ENCODE measurements around the gene CDK5R2.
"Not testable (repeated sequence)": the region's sequence is repeated elsewhere in the genome, so short reads cannot be mapped to it uniquely, and the experiment has no call there.

The CDK5R2 gene

DNA sequence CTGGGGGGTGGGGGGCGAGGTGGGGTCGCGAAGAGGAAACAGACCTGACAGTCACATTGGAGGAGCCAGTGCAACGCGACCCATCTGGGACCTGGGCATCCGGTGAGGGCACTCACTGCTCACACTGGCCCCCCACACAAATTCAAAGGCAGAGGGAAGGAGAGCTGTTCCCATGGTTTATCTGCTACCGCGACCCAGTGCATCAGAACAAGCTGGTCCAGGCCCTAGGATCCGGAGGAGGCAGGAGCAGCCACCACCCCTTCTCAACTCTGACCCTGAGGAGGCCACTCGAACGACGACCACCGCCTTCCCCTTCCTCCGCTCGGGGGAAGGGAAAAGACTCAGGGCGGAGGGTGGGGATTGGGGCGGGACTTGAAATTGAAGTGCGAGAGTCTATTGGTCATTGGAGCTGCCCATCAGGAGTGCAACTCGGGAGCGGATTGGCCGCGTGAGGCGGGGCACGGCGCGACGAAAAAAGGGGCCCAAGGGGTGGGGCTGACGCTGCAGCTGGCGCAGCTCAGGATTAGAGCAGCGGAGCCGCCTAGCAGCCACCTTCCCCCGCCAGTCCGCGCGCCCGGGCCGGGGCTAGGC lies at the start of gene CDK5R2:
Gene CDK5R2, plus strand, starts transcription at position 526 of the 591 bp plus-strand sequence. CDS start 155 bp downstream, outside the sequence.
- no peak for DNase-seq

DNA sequence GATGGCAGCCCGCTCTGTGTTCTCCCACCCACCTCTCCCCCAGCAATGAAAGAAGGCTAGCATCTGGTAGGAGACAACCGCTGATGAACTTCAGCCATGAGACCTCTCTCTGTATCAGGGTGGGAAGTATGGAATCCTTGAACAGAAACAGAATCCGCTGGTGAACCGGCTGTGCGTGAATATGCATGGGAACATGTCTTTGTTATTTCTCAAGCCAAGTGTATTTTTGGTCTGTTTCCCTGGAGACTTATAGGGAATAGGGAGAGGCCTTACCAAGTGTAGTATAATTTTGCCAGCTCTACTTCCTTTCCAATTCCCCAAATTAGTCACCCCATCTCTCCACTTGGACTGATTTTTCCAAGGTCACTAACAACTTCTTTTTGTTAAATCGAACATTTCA lies 48.7 kb upstream of the CDK5R2 start:
- DNase-seq: no peak

DNA sequence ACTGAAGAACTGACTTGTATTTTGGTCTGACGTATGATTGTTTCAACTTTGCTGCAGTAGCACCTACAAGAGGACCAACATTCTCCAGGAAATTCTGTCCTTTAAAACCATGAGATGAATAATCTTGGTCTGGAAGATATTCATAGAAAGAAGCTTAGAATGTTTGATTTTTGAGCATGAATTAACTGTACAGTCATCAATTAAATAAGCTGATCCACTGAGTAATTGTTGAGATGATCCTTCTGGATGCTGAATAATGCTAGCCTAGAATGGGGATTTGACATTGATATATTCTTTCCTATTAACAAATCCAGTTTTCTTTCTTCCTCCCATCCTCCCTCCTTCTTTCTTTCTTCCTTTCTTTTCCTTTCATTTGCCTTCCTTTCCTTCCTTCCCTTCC lies 39.0 kb upstream of the CDK5R2 start:
- DNase-seq: no peak

DNA sequence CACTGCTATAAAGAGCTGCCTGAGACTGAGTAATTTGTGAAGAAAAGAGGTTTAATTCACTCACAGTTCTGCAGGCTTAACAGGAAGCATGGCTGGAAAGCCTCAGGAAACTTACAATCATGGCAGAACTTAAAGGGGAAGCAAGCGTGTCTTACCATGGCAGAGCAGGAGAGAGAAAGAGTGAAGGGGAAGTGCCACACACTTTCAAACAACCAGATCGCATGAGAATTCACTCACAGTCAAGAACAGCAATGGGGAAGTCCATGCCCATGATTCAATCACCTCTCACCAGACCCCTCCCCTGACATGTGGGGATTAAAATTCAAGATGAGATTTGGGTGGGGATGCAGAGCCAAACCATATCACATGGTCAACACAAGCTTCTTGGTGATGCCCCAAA lies 34.7 kb upstream of the CDK5R2 start:
- DNase-seq: no peak

DNA sequence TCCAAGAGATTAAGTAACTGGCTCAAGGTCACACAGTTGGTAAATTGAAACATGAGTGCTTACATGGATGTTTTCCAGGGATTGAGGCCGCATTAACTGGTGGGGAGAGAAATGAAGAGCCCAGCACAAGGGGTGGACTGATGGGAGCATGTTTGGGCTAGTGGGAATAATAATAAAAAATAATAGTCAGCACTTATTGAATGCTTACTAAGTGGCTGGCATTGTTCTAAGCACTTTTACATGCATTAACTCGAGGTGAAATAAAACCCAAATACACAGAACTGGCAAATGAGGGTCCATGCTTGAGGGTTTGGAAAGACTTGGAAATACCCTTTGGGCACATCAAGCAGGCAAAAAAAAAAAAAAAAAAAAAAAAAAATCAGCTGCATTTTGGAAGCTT lies 34.0 kb upstream of the CDK5R2 start:
- DNase-seq: no peak

DNA sequence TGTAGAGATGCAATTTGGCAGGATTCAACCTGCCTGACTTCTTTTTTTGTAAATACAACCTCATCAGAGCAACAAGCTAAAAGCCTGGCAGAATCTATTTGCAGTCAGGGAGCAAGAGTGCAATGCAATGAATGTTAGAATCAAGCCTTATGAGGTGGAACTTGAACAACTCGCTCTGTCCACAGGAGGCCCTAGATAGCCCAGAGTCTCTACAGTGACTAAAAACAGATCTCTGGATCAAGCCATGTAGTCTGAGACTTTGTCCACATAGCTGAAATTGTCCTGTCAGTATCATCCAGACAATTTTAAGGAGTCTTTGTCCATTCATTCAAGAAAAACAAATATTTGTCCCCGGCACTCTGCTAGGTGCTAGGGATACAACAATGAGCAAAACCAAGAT lies 32.0 kb upstream of the CDK5R2 start:
- DNase-seq: no peak

DNA sequence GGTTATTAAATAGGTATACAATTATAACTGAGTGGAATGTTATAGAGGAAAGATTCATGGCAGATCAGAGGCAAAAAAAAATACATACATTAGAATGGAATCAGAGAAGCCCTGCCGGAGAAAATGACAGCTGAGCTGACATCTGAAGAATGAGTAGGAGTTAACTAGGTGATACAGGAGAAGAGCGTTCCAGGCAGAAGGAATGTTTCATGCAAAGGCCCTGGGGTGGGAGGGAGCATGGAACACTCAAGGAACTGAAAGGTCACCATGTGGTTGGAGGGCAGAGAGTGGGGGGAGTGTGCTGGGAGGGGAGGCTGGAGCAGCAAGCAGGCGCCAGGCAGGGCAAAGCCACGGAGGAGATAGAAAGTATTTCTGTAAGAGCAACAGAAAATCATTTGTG lies 31.6 kb upstream of the CDK5R2 start:
- DNase-seq: no peak

DNA sequence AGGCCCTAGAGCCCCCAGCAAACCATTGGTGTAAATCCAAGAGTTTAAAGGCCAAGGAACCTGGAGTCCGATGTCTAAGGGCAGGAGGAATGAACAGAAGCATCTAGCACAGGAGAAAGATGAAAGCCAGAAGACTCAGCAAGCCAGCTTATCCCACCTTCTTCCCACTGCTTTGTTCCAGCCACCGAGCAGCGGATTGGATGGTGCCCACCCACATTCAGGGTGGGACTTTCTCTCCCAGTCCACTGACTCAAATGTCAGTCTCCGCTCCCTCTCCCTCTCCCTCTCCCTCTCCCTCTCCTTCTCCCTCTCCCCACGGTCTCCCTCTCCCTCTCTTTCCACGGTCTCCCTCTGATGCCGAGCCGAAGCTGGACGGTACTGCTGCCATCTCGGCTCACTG lies 29.0 kb upstream of the CDK5R2 start:
- DNase-seq: not testable (repeated sequence)

DNA sequence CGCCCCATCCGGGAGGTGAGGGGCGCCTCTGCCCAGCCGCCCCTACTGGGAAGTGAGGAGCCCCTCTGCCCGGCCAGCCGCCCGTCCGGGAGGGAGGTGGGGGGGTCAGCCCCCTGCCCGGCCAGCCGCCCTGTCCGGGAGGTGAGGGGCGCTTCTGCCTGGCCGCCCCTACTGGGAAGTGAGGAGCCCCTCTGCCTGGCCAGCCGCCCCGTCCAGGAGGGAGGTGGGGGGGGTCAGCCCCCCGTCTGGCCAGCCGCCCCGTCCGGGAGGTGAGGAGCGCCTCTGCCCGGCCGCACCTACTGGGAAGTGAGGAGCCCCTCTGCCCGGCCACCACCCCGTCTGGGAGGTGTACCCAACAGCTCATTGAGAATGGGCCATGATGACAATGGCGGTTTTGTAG lies 27.7 kb upstream of the CDK5R2 start:
- DNase-seq: not testable (repeated sequence)

DNA sequence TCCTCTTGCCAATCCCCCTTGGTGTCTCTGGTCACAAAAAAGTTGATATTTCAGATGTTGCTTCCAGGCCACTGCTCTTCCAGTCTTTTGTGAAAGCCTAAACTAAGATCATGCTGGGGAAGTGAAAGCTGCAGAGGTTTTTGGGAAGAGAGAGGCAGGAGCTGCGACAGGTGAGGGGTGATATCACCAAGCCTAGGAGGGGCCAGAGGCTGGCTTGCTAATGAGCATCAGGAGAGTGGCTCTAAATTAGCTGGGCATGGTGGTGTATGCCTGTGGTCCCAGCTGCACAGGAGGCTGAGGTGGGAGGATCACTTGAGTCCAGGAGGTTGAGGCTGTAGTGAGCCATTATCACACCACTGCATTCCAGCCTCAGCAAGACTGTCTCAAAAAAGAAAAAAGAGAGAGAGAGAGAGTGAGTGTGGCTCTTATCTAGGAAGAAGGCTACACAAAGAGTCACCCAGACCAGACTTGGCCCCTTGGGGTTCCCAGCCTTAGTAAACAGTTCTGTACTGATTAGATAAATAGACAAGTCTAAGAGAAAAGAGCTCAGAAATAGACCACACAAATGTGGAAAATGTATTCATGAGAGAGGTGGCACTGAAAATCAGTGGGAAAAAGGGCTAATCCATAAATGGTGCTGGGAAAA lies 14.6 kb upstream of the CDK5R2 start:
- DNase-seq: no peak

DNA sequence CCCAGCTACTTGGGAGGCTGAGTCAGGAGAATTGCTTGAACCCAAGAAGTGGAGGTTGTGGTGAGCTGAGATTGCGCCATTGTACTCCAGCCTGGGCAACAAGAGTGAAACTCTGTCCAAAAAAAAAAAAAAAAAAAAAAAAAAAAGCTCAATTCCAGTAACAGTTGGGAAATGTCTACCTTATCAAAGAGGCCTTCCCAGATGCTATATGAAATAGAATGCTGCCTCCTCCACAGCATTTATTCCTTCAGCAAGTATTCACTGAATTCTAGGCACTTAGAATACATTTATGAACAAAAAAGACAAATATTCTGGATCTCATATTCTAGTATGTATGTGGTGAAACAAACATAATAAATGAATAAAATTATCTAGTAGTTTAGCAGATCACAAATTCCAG lies 12.8 kb upstream of the CDK5R2 start:
- no peak for DNase-seq

DNA sequence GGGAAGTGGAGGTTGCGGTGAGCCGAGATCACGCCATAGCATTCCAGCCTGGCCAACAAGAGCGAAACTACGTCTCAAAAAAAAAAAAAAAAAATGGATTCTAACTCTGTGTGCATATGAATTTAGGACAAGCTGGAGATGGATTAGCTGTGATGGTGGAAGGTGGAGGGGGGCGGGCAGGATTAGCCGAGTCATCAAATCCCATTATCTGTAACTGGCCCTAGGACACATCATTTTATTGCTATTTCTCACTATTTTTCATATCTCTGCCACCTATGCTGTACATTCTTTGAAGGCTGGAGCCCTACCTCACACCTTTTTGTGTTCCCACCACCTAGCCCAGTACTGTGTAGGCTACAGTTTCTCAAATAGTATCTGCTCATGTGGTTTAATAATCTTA lies 7.3 kb upstream of the CDK5R2 start:
- DNase-seq: no peak

DNA sequence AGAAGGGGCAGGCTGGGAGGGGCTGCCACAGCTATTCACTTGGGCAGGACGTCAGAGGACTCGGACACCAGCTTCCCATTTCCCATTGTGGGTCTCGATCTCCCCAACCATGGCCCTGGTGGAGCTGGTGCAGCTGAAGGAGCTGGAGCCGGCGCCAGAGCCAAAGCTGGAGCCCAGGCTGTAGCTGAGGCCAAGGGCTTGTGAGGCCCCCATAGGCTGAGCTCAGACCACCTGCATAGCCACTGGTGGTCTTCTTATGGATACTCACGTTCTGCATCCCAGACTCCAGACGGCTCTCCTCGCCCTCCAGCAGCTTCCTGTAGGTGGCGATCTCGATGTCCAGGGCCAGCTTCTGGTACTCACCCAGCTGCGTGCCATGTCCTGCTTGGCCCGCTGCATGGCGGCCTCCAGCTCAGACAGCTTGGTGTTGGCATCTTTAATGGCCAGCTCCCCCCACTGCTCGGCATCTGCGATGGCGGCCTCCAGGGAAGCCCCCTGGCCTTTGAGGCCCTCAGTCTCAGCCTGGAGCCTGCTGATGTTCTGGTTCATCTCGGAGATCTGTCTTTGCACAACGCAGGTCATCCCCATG lies 6.0 kb upstream of the CDK5R2 start:
- no peak for DNase-seq

DNA sequence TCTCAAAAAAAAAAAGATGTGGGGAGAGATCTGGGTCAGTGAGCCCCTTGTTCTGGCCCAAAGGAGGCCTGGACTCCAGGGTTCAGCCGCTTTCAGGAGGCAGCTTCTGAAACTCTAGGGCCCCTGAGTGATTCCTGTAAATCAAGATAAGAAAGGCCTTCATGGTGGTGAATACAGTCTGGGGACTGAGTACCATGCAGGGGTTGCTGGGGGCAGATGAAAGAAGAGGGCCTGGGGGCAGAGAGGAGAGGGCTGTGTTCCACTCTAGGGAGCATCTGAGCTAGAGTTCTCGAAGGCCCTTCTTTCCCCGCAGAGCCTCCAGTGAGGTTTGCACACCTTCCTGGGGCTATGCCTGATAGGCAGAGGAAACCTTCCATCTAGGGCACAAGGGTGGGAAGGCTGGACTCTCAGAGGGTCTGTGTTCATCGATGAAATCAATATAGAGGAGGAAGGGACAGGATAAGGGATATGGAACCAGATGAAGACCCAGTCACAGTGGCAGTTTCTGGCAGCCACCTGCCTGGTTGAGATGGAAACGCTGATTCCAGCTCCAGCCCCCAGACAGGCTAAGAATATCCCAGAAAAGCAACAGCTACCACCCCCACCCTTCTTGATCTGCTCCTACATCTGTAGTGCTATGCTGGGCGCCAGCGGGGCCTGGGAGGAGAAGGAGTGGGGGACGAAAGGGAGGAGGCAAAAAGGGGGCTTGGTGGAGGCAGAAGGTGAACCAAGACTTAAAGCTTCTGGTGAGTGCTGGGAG lies 4.7 kb upstream of the CDK5R2 start:
- no peak for DNase-seq

DNA sequence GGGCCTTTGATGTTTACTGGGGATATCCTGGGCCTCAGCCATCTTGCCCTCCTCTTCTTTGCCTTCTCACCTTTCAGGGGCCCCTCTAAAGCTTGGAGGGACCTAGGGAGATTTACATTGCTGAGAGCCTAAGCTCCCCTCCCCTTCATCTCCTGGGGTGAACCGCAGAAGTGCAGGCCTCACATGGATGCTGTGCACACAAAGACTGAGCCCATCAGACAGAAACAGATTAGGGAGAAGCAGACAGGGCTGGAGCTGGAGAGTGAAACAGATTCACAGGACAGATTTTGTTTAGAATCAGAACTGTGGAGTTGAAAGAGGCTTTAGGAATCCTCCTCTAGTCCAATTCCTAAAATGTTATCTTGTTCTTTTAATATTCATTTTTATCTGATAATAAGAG lies 3.4 kb upstream of the CDK5R2 start:
- no peak for DNase-seq

DNA sequence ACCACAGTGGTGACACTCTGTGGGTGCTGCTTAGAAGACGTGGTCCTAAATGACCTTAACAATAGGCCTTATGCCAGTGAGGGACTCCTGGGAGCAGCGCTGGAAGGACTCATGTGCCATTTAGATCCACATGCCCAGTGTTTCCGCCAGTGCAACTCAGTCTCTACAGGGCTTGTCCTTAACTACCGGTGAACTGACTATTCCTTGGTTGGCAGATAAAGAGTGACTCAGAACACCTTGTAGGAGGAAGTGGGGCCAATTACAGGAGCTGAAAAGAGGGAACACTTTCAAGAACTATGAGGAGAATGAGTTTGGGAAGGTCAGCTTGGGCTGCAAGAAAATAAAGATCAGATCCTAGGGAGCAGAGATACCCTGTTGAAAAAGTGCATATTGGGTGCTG lies 1.8 kb upstream of the CDK5R2 start:
- DNase-seq: no peak

DNA sequence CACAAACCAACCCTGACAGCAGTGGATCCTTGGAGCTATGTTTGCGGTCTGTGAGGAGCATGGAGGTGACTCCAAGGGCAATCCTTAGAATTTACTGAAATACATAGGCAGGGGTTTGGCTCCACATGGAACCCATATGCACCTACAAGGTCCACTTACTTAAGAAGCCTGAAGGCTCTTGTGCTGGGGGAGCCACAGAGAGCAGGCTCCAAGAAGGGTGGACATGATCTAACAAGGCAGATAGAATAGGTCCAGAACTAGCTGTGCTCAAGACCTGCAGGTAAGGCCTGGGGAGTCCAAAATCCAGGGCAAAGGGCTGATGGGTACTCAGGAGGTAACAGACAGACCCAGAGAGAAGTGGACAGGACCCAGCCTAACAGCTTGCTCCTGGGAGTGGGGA lies 1.2 kb upstream of the CDK5R2 start:
- no peak for DNase-seq

DNA sequence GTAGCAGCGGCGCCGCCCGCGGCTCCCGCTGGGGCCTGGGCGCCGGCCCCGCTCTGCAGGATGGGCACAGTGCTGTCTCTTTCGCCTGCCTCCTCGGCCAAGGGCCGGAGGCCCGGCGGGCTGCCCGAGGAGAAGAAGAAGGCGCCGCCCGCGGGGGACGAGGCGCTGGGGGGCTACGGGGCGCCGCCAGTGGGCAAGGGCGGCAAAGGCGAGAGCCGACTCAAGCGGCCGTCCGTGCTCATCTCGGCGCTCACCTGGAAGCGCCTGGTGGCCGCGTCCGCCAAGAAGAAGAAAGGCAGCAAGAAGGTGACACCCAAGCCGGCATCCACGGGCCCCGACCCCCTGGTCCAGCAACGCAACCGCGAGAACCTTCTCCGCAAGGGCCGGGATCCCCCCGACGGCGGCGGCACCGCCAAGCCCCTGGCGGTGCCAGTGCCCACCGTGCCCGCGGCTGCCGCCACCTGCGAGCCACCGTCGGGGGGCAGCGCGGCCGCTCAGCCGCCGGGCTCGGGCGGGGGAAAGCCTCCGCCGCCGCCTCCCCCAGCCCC lies 369 bp downstream of the CDK5R2 start:
- DNase-seq: no peak

DNA sequence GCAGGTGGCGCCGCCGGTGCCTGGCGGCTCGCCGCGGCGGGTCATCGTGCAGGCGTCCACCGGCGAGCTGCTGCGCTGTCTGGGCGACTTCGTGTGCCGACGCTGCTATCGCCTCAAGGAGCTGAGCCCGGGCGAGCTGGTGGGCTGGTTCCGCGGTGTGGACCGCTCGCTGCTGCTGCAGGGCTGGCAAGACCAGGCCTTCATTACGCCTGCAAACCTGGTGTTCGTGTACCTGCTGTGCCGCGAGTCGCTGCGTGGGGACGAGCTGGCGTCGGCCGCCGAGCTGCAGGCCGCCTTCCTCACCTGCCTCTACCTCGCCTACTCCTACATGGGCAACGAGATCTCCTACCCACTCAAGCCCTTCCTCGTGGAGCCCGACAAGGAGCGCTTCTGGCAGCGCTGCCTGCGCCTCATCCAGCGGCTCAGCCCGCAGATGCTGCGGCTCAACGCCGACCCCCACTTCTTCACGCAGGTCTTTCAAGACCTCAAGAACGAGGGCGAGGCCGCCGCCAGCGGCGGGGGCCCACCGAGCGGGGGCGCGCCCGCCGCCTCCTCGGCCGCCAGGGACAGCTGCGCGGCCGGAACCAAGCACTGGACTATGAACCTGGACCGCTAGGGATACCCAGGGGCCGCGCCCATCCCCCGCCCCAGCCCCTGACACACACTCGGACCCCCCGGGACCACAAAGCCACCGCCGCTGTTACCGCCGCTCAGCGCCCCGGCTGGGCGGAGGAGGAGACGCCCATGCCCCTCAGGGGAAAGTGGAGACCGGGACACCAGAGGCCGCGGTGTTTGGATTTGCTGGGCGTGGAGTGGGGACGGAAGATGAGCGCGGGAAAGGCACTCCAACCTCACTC lies 1.1 kb downstream of the CDK5R2 start:
- no peak for DNase-seq

DNA sequence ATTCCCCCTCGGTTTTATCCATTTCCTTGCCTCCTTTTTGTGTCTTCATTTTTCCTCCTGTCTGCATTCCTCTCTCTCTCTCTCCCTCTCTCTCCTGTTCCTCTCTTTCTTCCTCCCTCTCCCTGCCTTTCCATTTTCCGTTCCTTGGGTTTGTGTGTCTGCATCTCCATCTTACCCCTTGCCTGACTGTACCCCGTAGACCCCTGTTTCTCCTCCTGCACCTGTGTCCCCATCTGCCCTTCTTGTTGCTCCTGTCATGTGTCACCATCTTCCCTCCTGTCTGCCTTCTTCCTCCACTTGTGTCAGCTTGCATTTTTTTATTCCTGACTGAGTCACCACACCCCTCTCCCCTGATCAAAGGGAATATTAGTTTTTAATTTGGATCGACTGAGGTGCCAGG lies 1.8 kb downstream of the CDK5R2 start:
- no peak for DNase-seq

DNA sequence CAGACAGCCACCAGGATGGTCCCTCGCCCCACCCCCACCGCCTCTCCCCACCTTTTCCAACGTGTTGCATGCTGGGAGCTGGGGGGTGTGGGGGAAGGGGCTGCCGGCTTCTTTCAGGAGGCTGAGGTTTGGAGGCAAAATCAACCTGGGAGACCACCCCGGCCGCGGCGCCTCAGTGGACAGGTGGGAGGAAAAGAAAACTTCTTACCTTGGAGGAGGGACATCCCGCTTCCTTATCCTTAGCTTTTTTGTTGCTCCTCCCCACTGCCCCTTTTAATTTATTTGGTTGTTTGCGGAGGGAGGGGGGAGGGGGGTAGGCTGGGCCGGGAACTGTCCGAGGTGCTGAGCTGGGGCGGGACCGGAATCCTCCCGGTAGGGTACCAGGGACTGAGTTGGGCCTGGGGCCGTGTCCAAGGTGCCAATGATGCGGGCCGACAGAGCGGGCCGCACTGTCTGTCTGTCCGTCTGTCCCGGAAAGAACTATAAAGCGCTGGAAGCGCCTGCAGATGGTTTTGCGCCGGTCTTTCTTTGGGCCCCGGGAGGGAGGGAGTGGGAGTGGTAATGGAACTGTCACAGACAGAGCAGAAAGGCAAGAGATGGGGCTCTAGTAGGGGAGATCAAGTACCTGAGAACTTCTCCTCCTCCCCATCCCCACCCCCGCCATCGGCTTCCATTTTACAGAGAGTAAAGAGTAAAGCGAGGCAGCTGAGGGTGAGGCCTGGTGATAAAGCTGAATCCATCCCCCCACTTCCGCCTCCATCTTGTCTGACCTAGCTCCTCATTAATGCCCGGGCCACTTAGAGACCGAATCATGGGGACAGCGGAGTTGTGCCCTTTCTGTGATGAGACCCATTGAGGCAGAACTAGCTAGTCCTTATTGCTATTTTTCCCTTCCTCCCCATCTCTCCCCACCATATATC lies 2.4 kb downstream of the CDK5R2 start:
- no peak for DNase-seq

All from GOT3 (cell line).